Gastrocnemius medialis (tissue), 4 donors: Measurements from ENCODE around the gene SLX9. TPM values are rescaled to one million over a fixed set of nuclear protein-coding genes. Genes with fewer than 3 reads are reported as not detected.
A peak's percentile ranks its signal among the peaks of the same experiment; 100 is the strongest.

ENCODE experiments used
- ATAC-seq, 2 donors: fragments of 150-250 bp; one replicate each; pipeline ENCODE4 v1.9.1; 2016
- DNase-seq, 2 donors: peaks; one replicate each; pipeline ENCODE4 v3.0.0-alpha.2; 2019
- H3K27ac ChIP-seq, 4 donors: fragments of 200-600 bp; sonication (generic); 1 replicate in 1 of 4; 2 replicates in 3 of 4; pipeline ENCODE4 v1.5.1; 2016 to 2018; ENCODE audit warnings: mild to moderate bottlenecking in 2 of 4, moderate library complexity in 1 of 4
- H3K27me3 ChIP-seq, 3 donors: fragments of 200-600 bp; sonication (generic) in 2 of 3; 1 replicate in 1 of 3; 2 replicates in 2 of 3; pipeline versions ENCODE4 v1.5.1 to v1.6.0; 2016 to 2019; ENCODE audit warnings: mild to moderate bottlenecking in 1 of 3, moderate library complexity in 1 of 3
- H3K36me3 ChIP-seq, 2 donors: fragments of 200-600 bp; sonication (generic) in 1 of 2; one replicate each; pipeline ENCODE4 v1.5.1; 2017 to 2018
- H3K4me1 ChIP-seq, 2 donors: fragments of 200-600 bp; sonication (generic) in 1 of 2; one replicate each; pipeline ENCODE4 v1.5.1; 2016 to 2017; ENCODE audit warnings: mild to moderate bottlenecking in 2 of 2
- H3K4me3 ChIP-seq, 4 donors: fragments of 200-600 bp; sonication (generic) in 3 of 4; 1 replicate in 1 of 4; 2 replicates in 3 of 4; pipeline ENCODE4 v1.5.1; 2016 to 2019; ENCODE audit warnings: mild to moderate bottlenecking in 2 of 4
- H3K9me3 ChIP-seq, 3 donors: fragments of 200-600 bp; sonication (generic) in 2 of 3; 1 replicate in 1 of 3; 2 replicates in 2 of 3; pipeline ENCODE4 v1.5.1; 2016 to 2019
- CTCF ChIP-seq, 5 experiments: fragments of 450-650 bp in 3 of 5; fragments of 200-600 bp in 2 of 5; sonication (generic) in 2 of 5; IDR thresholded peaks in 4 of 5; conservative IDR thresholded peaks in 1 of 5; 1 replicate in 4 of 5; 2 replicates in 1 of 5; pipeline ENCODE4 v1.5.1; 2016 to 2019; ENCODE audit warnings: antibody characterized with exemption in 5 of 5, mild to moderate bottlenecking in 3 of 5, moderate library complexity in 3 of 5
- POLR2A ChIP-seq, 2 donors: fragments of 450-650 bp; IDR thresholded peaks; one replicate each; pipeline ENCODE4 v1.6.1; 2017; ENCODE audit warnings: antibody characterized with exemption in 2 of 2, mild to moderate bottlenecking in 2 of 2, moderate library complexity in 2 of 2
- in situ Hi-C, 4 donors: fragments of 200-750 bp; cut with MboI; loops; one replicate each; pipeline versions ENCODE4 v1.15.0 to v1.8.0; 2017; ENCODE audit warnings: low sequenced_read_pairs in 4 of 4
- intact Hi-C: fragments of 100-400 bp; cut with DNase I; formaldehyde crosslinking; loops from one replicate; pipeline ENCODE4 v1.15.1; 2023; ENCODE audit warnings: low total_unique reads
- total RNA-seq, 4 donors: library from RNA; depleted of rRNA; stranded (reverse); fragments of >200 nt; gene quantifications; one replicate each; pipeline versions ENCODE4 v1.1.0 to v1.2.3, GENCODE V29; 2016

The SLX9 gene
- total RNA-seq, 4 donors from 2014 or later, result 23.7 to 37.6 (median 25.8) TPM

GRCh38 chr21:44929242-44929798 lies 10.5 kb upstream of the SLX9 start:
- in situ Hi-C loops (loop anchor here in 1 of 4 donors (25.0 kb wide), 1 partner anchor 358 kb away; the partner anchor contains the start of gene POFUT2), intact Hi-C loops (no loop called here)
- Histone ChIP-seq H3K27me3 (peaks cover 44 to 63% (median 62%) of the 10 kb centered on the region in 3 donors), H3K9me3 (no peaks in the 10 kb centered on the region), H3K36me3 (no peaks in the 10 kb centered on the region), H3K4me3 (no peak overlapping the region), H3K4me1 (peaks cover 0 to 19% of the 10 kb centered on the region in 2 donors), H3K27ac (no peak overlapping the region)
- TF ChIP-seq CTCF (IDR thresholded peaks at IDR 0.05 in 4 of 5, conservative IDR thresholded peaks at IDR 0.05 in 1 of 5) (no peak), POLR2A (IDR thresholded peaks at IDR 0.05) (no peak)
- no peak for ATAC-seq
- DNase-seq, result no peak

- Histone ChIP-seq H3K4me3 (no peak overlapping the region), H3K4me1 (peaks cover 0 to 19% of the 10 kb centered on the region in 2 donors), H3K27me3 (peaks cover 44 to 63% (median 62%) of the 10 kb centered on the region in 3 donors), H3K36me3 (no peaks in the 10 kb centered on the region), H3K9me3 (no peaks in the 10 kb centered on the region), H3K27ac (no peak overlapping the region)
- TF ChIP-seq CTCF (IDR thresholded peaks at IDR 0.05 in 4 of 5, conservative IDR thresholded peaks at IDR 0.05 in 1 of 5) (no peak), POLR2A (IDR thresholded peaks at IDR 0.05) (no peak)
- intact Hi-C loops, result loop anchor here (10.0 kb wide), 1 partner anchor 425 kb away; no protein-coding TSS in a partner anchor
- ATAC-seq (no peak), DNase-seq (no peak)
- in situ Hi-C loops, result loop anchor here in 2 of 4 donors (10.0 to 25.0 kb wide), 2 partner anchors 135 to 357 kb away; partner anchors contain the start of gene POFUT2 (in 1 of the 2)
Observed at GRCh38 chr21:44929799-44930542, 9.9 kb upstream of the SLX9 start.

DNA sequence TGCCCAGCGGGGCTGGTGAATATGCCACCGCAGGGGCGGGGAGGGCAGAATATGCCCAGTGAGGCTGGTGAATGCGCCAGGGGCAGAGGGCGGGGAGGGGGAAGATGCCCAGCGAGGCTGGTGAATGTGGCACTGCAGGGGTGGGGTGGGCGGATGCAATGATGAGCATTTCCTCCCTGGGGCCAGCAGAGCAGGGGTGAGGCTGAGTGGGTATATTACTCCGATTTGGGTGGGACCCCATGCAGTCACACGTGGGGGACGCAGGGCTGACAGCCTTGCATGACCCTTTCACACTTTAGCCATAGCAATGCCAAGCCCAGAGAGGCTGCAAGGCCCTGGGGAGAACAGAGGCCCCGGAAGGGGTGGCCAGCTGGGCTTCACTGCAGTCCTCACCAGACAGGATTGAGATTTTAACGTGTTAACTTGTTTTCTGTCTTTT lies 9.3 kb upstream of the SLX9 start:
- Histone ChIP-seq H3K36me3 (no peaks in the 10 kb centered on the region), H3K27ac (no peak overlapping the region), H3K27me3 (peaks cover 44 to 63% (median 62%) of the 10 kb centered on the region in 3 donors), H3K4me3 (no peak overlapping the region), H3K4me1 (peaks cover 0 to 19% of the 10 kb centered on the region in 2 donors), H3K9me3 (no peaks in the 10 kb centered on the region)
- no peak for TF ChIP-seq POLR2A (IDR thresholded peaks at IDR 0.05)
- TF ChIP-seq CTCF (IDR thresholded peaks at IDR 0.05 in 4 of 5, conservative IDR thresholded peaks at IDR 0.05 in 1 of 5), result no peak
- intact Hi-C loops (loop anchor here (10.0 kb wide), 1 partner anchor 426 kb away; no protein-coding TSS in a partner anchor), in situ Hi-C loops (loop anchor here in 2 of 4 donors (10.0 to 25.0 kb wide), 2 partner anchors 136 to 357 kb away; partner anchors contain the start of gene POFUT2 (in 1 of the 2))
- DNase-seq (no peak), ATAC-seq (no peak)

- peak overlapping the region in 2 of 4 donors; percentile 31 to 35 for H3K4me3 ChIP-seq
- in situ Hi-C loops, result loop anchor here in 2 of 4 donors (10.0 to 25.0 kb wide), 2 partner anchors 136 to 356 kb away; partner anchors contain the start of gene POFUT2 (in 1 of the 2)
- H3K36me3 ChIP-seq, result no peaks in the 10 kb centered on the region
- DNase-seq, result no peak
- H3K27ac ChIP-seq, result no peak overlapping the region
- peaks cover 0 to 19% of the 10 kb centered on the region in 2 donors for H3K4me1 ChIP-seq
- intact Hi-C loops, result loop anchor here (10.0 kb wide), 1 partner anchor 426 kb away; no protein-coding TSS in a partner anchor
- H3K27me3 ChIP-seq, result peaks cover 42 to 63% (median 62%) of the 10 kb centered on the region in 3 donors
- TF ChIP-seq POLR2A (IDR thresholded peaks at IDR 0.05), result no peak
- TF ChIP-seq CTCF (IDR thresholded peaks at IDR 0.05 in 4 of 5, conservative IDR thresholded peaks at IDR 0.05 in 1 of 5), result no peak
- no peak for ATAC-seq
- H3K9me3 ChIP-seq, result no peaks in the 10 kb centered on the region
Observed at GRCh38 chr21:44931137-44931500, 8.7 kb upstream of the SLX9 start.
